ENCODE results near the gene DSPP.
A peak's percentile ranks its signal among the peaks of the same experiment; 100 is the strongest.

Gene DSPP

DNA sequence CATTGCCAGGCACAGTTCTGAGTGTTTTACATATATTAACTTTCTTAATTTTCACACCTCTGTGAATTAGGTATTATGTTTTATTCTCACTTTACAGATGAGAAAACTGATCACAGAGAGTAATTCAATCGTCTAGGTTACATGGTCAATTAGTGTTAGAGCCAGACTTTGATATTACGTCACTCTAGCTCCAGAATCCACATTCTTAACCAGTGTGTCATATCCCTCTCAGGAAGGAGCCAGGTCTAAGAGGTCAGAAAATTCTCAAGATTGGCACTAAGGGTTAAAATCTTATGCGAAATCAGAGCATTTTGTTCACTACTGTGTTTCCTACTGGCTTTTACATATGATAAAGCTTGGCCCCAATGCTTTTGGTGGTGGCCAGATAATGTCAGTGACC, 49.2 kb downstream of the DSPP start (continued):
- TF ChIP-seq, protein P1, sequence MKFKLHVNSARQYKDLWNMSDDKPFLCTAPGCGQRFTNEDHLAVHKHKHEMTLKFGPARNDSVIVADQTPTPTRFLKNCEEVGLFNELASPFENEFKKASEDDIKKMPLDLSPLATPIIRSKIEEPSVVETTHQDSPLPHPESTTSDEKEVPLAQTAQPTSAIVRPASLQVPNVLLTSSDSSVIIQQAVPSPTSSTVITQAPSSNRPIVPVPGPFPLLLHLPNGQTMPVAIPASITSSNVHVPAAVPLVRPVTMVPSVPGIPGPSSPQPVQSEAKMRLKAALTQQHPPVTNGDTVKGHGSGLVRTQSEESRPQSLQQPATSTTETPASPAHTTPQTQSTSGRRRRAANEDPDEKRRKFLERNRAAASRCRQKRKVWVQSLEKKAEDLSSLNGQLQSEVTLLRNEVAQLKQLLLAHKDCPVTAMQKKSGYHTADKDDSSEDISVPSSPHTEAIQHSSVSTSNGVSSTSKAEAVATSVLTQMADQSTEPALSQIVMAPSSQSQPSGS (tag by site-specific recombination; IDR thresholded peaks at IDR 0.05; ENCODE audit: low read depth) = no peak
- TF ChIP-seq, protein P2, sequence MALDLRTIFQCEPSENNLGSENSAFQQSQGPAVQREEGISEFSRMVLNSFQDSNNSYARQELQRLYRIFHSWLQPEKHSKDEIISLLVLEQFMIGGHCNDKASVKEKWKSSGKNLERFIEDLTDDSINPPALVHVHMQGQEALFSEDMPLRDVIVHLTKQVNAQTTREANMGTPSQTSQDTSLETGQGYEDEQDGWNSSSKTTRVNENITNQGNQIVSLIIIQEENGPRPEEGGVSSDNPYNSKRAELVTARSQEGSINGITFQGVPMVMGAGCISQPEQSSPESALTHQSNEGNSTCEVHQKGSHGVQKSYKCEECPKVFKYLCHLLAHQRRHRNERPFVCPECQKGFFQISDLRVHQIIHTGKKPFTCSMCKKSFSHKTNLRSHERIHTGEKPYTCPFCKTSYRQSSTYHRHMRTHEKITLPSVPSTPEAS (tag by site-specific recombination; IDR thresholded peaks at IDR 0.05) = no peak
- no peak for TF ChIP-seq ZNF558 (tag by site-specific recombination; IDR thresholded peaks at IDR 0.05)
- TF ChIP-seq OVOL3 (tag by site-specific recombination; IDR thresholded peaks at IDR 0.05) = no peak
- no peak for TF ChIP-seq ZNF391 (tag by site-specific recombination; IDR thresholded peaks at IDR 0.05; ENCODE audit: borderline replicate concordance, low read depth)
- no peak for TF ChIP-seq ZNF19 (tag by site-specific recombination; IDR thresholded peaks at IDR 0.05; ENCODE audit: low read depth)
- no peak for TF ChIP-seq ZNF394 (tag by site-specific recombination; IDR thresholded peaks at IDR 0.05; ENCODE audit: borderline replicate concordance)
- no peak for TF ChIP-seq EGR2 (tag by site-specific recombination; IDR thresholded peaks at IDR 0.05; ENCODE audit: low read depth)
- no peak for TF ChIP-seq RBAK (tag by site-specific recombination; IDR thresholded peaks at IDR 0.05)
- no peak for TF ChIP-seq ZNF585B (tag by site-specific recombination; IDR thresholded peaks at IDR 0.05)
- no peak for TF ChIP-seq MYNN (tag by site-specific recombination; IDR thresholded peaks at IDR 0.05; ENCODE audit: borderline replicate concordance)
- TF ChIP-seq PRDM1 (tag by site-specific recombination; IDR thresholded peaks at IDR 0.05) = no peak
- TF ChIP-seq, protein P3, sequence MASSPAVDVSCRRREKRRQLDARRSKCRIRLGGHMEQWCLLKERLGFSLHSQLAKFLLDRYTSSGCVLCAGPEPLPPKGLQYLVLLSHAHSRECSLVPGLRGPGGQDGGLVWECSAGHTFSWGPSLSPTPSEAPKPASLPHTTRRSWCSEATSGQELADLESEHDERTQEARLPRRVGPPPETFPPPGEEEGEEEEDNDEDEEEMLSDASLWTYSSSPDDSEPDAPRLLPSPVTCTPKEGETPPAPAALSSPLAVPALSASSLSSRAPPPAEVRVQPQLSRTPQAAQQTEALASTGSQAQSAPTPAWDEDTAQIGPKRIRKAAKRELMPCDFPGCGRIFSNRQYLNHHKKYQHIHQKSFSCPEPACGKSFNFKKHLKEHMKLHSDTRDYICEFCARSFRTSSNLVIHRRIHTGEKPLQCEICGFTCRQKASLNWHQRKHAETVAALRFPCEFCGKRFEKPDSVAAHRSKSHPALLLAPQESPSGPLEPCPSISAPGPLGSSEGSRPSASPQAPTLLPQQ (tag by site-specific recombination; IDR thresholded peaks at IDR 0.05) = no peak
- TF ChIP-seq ZNF221 (tag by site-specific recombination; IDR thresholded peaks at IDR 0.05; ENCODE audit: borderline replicate concordance) = no peak
- no peak for TF ChIP-seq ZNF561 (tag by site-specific recombination; IDR thresholded peaks at IDR 0.05; ENCODE audit: borderline replicate concordance)
- TF ChIP-seq, protein P4, sequence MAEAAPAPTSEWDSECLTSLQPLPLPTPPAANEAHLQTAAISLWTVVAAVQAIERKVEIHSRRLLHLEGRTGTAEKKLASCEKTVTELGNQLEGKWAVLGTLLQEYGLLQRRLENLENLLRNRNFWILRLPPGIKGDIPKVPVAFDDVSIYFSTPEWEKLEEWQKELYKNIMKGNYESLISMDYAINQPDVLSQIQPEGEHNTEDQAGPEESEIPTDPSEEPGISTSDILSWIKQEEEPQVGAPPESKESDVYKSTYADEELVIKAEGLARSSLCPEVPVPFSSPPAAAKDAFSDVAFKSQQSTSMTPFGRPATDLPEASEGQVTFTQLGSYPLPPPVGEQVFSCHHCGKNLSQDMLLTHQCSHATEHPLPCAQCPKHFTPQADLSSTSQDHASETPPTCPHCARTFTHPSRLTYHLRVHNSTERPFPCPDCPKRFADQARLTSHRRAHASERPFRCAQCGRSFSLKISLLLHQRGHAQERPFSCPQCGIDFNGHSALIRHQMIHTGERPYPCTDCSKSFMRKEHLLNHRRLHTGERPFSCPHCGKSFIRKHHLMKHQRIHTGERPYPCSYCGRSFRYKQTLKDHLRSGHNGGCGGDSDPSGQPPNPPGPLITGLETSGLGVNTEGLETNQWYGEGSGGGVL (tag by site-specific recombination; IDR thresholded peaks at IDR 0.05) = no peak
- TF ChIP-seq, protein P5, sequence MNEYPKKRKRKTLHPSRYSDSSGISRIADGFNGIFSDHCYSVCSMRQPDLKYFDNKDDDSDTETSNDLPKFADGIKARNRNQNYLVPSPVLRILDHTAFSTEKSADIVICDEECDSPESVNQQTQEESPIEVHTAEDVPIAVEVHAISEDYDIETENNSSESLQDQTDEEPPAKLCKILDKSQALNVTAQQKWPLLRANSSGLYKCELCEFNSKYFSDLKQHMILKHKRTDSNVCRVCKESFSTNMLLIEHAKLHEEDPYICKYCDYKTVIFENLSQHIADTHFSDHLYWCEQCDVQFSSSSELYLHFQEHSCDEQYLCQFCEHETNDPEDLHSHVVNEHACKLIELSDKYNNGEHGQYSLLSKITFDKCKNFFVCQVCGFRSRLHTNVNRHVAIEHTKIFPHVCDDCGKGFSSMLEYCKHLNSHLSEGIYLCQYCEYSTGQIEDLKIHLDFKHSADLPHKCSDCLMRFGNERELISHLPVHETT (tag by site-specific recombination; IDR thresholded peaks at IDR 0.05) = peak; percentile 39; the same call in 1 of the 2 replicates
- TF ChIP-seq IKZF3 (tag by site-specific recombination; IDR thresholded peaks at IDR 0.05) = no peak
- TF ChIP-seq, protein P6, sequence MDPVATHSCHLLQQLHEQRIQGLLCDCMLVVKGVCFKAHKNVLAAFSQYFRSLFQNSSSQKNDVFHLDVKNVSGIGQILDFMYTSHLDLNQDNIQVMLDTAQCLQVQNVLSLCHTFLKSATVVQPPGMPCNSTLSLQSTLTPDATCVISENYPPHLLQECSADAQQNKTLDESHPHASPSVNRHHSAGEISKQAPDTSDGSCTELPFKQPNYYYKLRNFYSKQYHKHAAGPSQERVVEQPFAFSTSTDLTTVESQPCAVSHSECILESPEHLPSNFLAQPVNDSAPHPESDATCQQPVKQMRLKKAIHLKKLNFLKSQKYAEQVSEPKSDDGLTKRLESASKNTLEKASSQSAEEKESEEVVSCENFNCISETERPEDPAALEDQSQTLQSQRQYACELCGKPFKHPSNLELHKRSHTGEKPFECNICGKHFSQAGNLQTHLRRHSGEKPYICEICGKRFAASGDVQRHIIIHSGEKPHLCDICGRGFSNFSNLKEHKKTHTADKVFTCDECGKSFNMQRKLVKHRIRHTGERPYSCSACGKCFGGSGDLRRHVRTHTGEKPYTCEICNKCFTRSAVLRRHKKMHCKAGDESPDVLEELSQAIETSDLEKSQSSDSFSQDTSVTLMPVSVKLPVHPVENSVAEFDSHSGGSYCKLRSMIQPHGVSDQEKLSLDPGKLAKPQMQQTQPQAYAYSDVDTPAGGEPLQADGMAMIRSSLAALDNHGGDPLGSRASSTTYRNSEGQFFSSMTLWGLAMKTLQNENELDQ (tag by site-specific recombination; IDR thresholded peaks at IDR 0.05; ENCODE audit: low read depth) = no peak
- no peak for TF ChIP-seq ZBTB48 (tag by site-specific recombination; IDR thresholded peaks at IDR 0.05)
- no peak for TF ChIP-seq ZNF677 (tag by site-specific recombination; IDR thresholded peaks at IDR 0.05)
- TF ChIP-seq WT1 (tag by site-specific recombination; IDR thresholded peaks at IDR 0.05) = no peak
- no peak for TF ChIP-seq TRIM28 (IDR thresholded peaks at IDR 0.05; ENCODE audit: borderline replicate concordance, low read length)
- TF ChIP-seq KLF8 (tag by site-specific recombination; IDR thresholded peaks at IDR 0.05) = no peak
- no peak for TF ChIP-seq ZNF510 (tag by site-specific recombination; IDR thresholded peaks at IDR 0.05; ENCODE audit: insufficient replicate concordance)
- TF ChIP-seq ZNF426 (tag by site-specific recombination; IDR thresholded peaks at IDR 0.05) = no peak
- no peak for TF ChIP-seq ZNF341 (tag by site-specific recombination; IDR thresholded peaks at IDR 0.05; ENCODE audit: low read depth)
- no peak for TF ChIP-seq ZNF248 (tag by site-specific recombination; IDR thresholded peaks at IDR 0.05)
- TF ChIP-seq KLF7 (tag by site-specific recombination; IDR thresholded peaks at IDR 0.05; ENCODE audit: borderline replicate concordance) = no peak
